Vagina (tissue), 2 donors: ENCODE measurements around the gene ELAC2. TPM values are rescaled to one million over a fixed set of nuclear protein-coding genes. Genes with fewer than 3 reads are reported as not detected.

Experiments used
- DNase-seq, 2 donors: peaks; one replicate each; pipeline ENCODE4 v3.0.0-alpha.2; 2017; ENCODE audit errors: extremely low spot score in 2 of 2
- H3K27ac ChIP-seq: fragments of 200-600 bp; sonication (generic); one replicate; pipeline ENCODE4 v1.5.1; 2019
- H3K27me3 ChIP-seq: fragments of 200-600 bp; sonication (generic); one replicate; pipeline ENCODE4 v1.5.1; 2019
- H3K36me3 ChIP-seq, 2 donors: fragments of 200-600 bp; sonication (generic); one replicate each; pipeline ENCODE4 v1.5.1; 2017 to 2019
- H3K4me1 ChIP-seq: fragments of 200-600 bp; sonication (generic); one replicate; pipeline ENCODE4 v1.5.1; 2019
- H3K4me3 ChIP-seq, 2 donors: fragments of 200-600 bp; sonication (generic); 1 replicate in 1 of 2; 2 replicates in 1 of 2; pipeline ENCODE4 v1.5.1; 2016 to 2019
- H3K9me3 ChIP-seq: fragments of 200-600 bp; sonication (generic); one replicate; pipeline ENCODE4 v1.5.1; 2019
- CTCF ChIP-seq, 3 experiments: fragments of 450-650 bp in 2 of 3; fragments of 200-600 bp in 1 of 3; sonication (generic) in 1 of 3; IDR thresholded peaks; one replicate each; pipeline ENCODE4 v1.5.1; 2017 to 2019; ENCODE audit warnings: antibody characterized with exemption in 3 of 3, mild to moderate bottlenecking in 2 of 3, moderate library complexity in 2 of 3
- POLR2A ChIP-seq, 2 donors: fragments of 450-650 bp; IDR thresholded peaks; one replicate each; pipeline ENCODE4 v1.6.1; 2017; ENCODE audit warnings: antibody characterized with exemption in 2 of 2, mild to moderate bottlenecking in 2 of 2, moderate library complexity in 2 of 2
- POLR2AphosphoS5 ChIP-seq, 2 donors: sonication (generic); formaldehyde crosslinking; IDR thresholded peaks; one replicate each; pipeline ENCODE4 v1.9.0; 2017; ENCODE audit warnings: antibody characterized with exemption in 2 of 2, mild to moderate bottlenecking in 2 of 2, low read depth in 1 of 2; ENCODE audit not compliant: insufficient read depth in 1 of 2
- intact Hi-C: fragments of 100-400 bp; cut with DNase I; formaldehyde crosslinking; loops from one replicate; pipeline ENCODE4 v1.15.1; 2023
- total RNA-seq: library from RNA; depleted of rRNA; stranded (reverse); fragments of >200 nt; gene quantifications from one replicate; pipeline ENCODE4 v1.2.3, GENCODE V29; 2016

ELAC2 gene
- total RNA-seq, 1 donor from 2014 or later: 134 TPM

- TF ChIP-seq POLR2A (IDR thresholded peaks at IDR 0.05) (no peak), POLR2AphosphoS5 (IDR thresholded peaks at IDR 0.05; ENCODE audit: insufficient read depth in 1 of 2, low read depth in 1 of 2) (no peak), CTCF (IDR thresholded peaks at IDR 0.05) (no peak)
- H3K27ac ChIP-seq: no peak overlapping the region
Observed at GRCh38 chr17:12965988-12966387, 51.8 kb downstream of the ELAC2 start.

GRCh38 chr17:12964840-12965239 is 53.0 kb downstream of the ELAC2 start:
- Histone ChIP-seq H3K9me3 (no peaks in the 10 kb centered on the region), H3K27me3 (no peaks in the 10 kb centered on the region), H3K4me1 (no peaks in the 10 kb centered on the region), H3K36me3 (no peaks in the 10 kb centered on the region), H3K27ac (no peak overlapping the region), H3K4me3 (no peak overlapping the region)
- DNase-seq: no peak
- TF ChIP-seq CTCF (IDR thresholded peaks at IDR 0.05) (no peak), POLR2AphosphoS5 (IDR thresholded peaks at IDR 0.05; ENCODE audit: insufficient read depth in 1 of 2, low read depth in 1 of 2) (no peak), POLR2A (IDR thresholded peaks at IDR 0.05) (no peak)
- intact Hi-C loops: no loop called here

More at GRCh38 chr17:12965988-12966387, 51.8 kb downstream of the ELAC2 start:
- no peak for DNase-seq
- intact Hi-C loops: no loop called here
- Histone ChIP-seq H3K4me3 (no peak overlapping the region), H3K36me3 (no peaks in the 10 kb centered on the region), H3K9me3 (no peaks in the 10 kb centered on the region), H3K4me1 (no peaks in the 10 kb centered on the region), H3K27me3 (no peaks in the 10 kb centered on the region)

- DNase-seq: no peak
- H3K27ac ChIP-seq: no peak overlapping the region
- no peak for TF ChIP-seq POLR2A (IDR thresholded peaks at IDR 0.05)
- TF ChIP-seq POLR2AphosphoS5 (IDR thresholded peaks at IDR 0.05; ENCODE audit: insufficient read depth in 1 of 2, low read depth in 1 of 2): no peak
- no peak for TF ChIP-seq CTCF (IDR thresholded peaks at IDR 0.05)
- no peak overlapping the region for H3K4me3 ChIP-seq
- intact Hi-C loops: no loop called here
- H3K27me3 ChIP-seq: no peaks in the 10 kb centered on the region
- H3K4me1 ChIP-seq: no peaks in the 10 kb centered on the region
- H3K36me3 ChIP-seq: no peaks in the 10 kb centered on the region
- no peaks in the 10 kb centered on the region for H3K9me3 ChIP-seq
Observed at GRCh38 chr17:12964162-12964561, 53.7 kb downstream of the ELAC2 start.

GRCh38 chr17:12963505-12963904 is 54.3 kb downstream of the ELAC2 start:
- Histone ChIP-seq H3K4me1 (no peaks in the 10 kb centered on the region), H3K27ac (no peak overlapping the region), H3K9me3 (no peaks in the 10 kb centered on the region), H3K27me3 (no peaks in the 10 kb centered on the region), H3K36me3 (no peaks in the 10 kb centered on the region), H3K4me3 (no peak overlapping the region)
- TF ChIP-seq POLR2AphosphoS5 (IDR thresholded peaks at IDR 0.05; ENCODE audit: insufficient read depth in 1 of 2, low read depth in 1 of 2): no peak
- no peak for TF ChIP-seq POLR2A (IDR thresholded peaks at IDR 0.05)
- TF ChIP-seq CTCF (IDR thresholded peaks at IDR 0.05): no peak
- no peak for DNase-seq
- intact Hi-C loops: no loop called here

GRCh38 chr17:12961655-12962054 is 56.2 kb downstream of the ELAC2 start:
- TF ChIP-seq POLR2A (IDR thresholded peaks at IDR 0.05): no peak
- no peak for TF ChIP-seq CTCF (IDR thresholded peaks at IDR 0.05)
- TF ChIP-seq POLR2AphosphoS5 (IDR thresholded peaks at IDR 0.05; ENCODE audit: insufficient read depth in 1 of 2, low read depth in 1 of 2): no peak
- Histone ChIP-seq H3K4me1 (no peaks in the 10 kb centered on the region), H3K9me3 (no peaks in the 10 kb centered on the region), H3K36me3 (peaks cover 0 to 7% of the 10 kb centered on the region in 2 donors), H3K4me3 (no peak overlapping the region), H3K27me3 (no peaks in the 10 kb centered on the region), H3K27ac (no peak overlapping the region)
- no peak for DNase-seq
- intact Hi-C loops: no loop called here
